Mesodermal cell (in vitro differentiated cells): ENCODE data around the gene ADH6.

Source experiments
- H3K27ac ChIP-seq: 2 replicates; pipeline ENCODE4 v1.7.0; 2013; ENCODE audit warnings: mild to moderate bottlenecking, low read depth, low read length, moderate library complexity; ENCODE audit not compliant: severe bottlenecking
- H3K36me3 ChIP-seq: 2 replicates; pipeline ENCODE4 v1.7.1; 2013; ENCODE audit warnings: mild to moderate bottlenecking, low read length, moderate library complexity; ENCODE audit not compliant: control insufficient read depth, insufficient read depth
- H3K4me1 ChIP-seq: one replicate; pipeline ENCODE4 v1.7.1; 2013; ENCODE audit warnings: mild to moderate bottlenecking, low read length; ENCODE audit not compliant: insufficient read depth, control insufficient read depth, poor library complexity, severe bottlenecking
- H3K4me3 ChIP-seq: 2 replicates; pipeline ENCODE4 v1.7.0; 2013; ENCODE audit warnings: low read length, control low read depth, mild to moderate bottlenecking; ENCODE audit not compliant: insufficient read depth, poor library complexity, severe bottlenecking; ENCODE audit errors: extremely low read depth
- H3K9me3 ChIP-seq: 2 replicates; pipeline ENCODE4 v1.7.1; 2013; ENCODE audit warnings: mild to moderate bottlenecking, low read length, moderate library complexity; ENCODE audit not compliant: control insufficient read depth
- WGBS, 2 experiments: methylation state at CpG; one replicate each; pipeline ENCODE4 v1.1.5; 2013; ENCODE audit warnings: missing lambda C conversion rate in 2 of 2; ENCODE audit not compliant: insufficient coverage in 2 of 2; 5-methylcytosine and 5-hydroxymethylcytosine counted together

The ADH6 gene

DNA sequence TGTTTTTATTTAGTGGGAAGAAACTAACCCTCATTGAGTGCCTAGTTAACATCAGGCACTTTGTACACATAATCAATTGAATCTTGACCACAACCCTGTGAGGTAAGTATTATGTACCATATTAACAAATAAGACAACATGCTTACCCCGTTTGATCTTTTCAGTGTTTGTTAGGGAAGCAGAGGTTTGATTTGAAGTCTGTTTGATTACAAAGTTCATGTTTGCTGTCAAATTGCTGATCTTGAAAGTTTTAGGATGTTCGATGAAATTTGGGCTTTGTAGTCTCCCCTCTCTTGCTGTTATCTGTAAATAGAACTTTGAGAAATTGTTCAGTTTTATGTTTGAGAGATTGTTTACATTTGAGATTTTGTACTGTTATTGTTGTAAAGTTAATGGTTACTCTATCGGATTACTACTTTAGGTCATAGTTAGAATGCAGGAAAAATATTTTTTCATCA, 61.5 kb downstream of the ADH6 start:
- WGBS, 2 experiments, result 67 to 80% methylated on average over 1 of the region's 3 CpGs
- H3K36me3 ChIP-seq, result no peaks in the 10 kb centered on the region
- H3K4me1 ChIP-seq, result no peaks in the 10 kb centered on the region
- H3K4me3 ChIP-seq, result no peak overlapping the region
- no peak overlapping the region for H3K27ac ChIP-seq
- H3K9me3 ChIP-seq, result no peaks in the 10 kb centered on the region

- no CpG with 5 or more reads among the region's 1 CpG for WGBS, 2 experiments
- no peaks in the 10 kb centered on the region for H3K36me3 ChIP-seq
- H3K9me3 ChIP-seq, result no peaks in the 10 kb centered on the region
- no peak overlapping the region for H3K27ac ChIP-seq
- no peak overlapping the region for H3K4me3 ChIP-seq
- no peaks in the 10 kb centered on the region for H3K4me1 ChIP-seq
Observed at GRCh38 chr4:99156992-99157391, 62.1 kb downstream of the ADH6 start.

DNA sequence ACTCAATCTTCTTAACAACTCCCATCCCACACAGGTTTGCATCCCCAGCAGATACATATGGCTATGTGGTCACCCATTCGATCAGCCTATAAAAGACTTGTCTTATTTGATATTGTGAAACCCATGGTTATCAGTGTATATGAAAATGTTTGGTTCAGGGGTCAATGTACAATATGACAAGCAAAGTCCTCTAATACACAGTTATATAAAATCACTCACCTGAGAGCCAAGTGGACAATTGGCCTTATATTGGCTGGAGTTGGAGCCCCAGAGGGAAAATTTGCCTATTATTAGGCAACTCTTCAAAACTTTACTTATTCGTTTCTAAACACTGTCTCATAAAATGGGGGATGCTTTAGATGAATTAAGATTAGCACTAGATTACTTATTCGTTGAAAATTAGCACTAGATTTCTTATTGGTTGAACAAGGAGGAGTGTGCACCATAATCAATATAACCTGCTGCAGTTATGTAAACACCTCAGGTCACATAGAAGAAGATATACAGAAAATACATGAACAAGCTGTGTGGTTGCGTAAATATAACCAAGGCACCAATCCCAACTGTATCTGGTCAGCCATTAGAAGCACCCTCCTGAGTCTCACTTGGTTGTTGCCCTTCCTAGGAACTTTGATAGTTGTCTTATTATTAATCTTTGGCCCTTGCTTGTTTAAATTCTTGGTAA, 64.2 kb downstream of the ADH6 start:
- Histone ChIP-seq H3K27ac (no peak overlapping the region), H3K9me3 (peaks cover 9% of the 10 kb centered on the region), H3K4me1 (no peaks in the 10 kb centered on the region), H3K36me3 (no peaks in the 10 kb centered on the region), H3K4me3 (no peak overlapping the region)
- 100% methylated on average over 1 of the region's 4 CpGs; no CpG with 5 or more reads in 1 of the 2 experiments for WGBS, 2 experiments
